ENCODE results near the gene CAPN5.

DNA sequence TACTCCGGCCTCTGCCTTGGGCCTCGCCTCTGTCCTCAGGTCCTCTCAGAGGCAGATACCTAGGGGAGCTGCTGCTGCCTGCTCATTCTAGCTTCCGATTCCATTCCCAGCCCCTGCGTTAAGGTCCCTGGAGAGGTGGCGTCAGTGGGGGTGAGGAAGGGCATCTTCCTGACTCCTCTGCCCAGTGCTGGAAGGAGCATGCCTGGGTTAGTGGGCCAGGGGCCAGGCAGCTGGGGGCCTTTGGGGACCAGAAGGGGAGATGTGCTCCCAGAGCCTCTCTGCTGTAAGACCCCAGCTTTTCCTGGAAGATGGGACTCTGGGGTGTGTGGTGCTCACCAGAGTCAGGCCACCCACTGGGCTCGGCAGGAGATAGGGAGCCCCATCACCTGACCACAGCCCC, 57.7 kb downstream of the CAPN5 start:
- TF ChIP-seq, protein P1, sequence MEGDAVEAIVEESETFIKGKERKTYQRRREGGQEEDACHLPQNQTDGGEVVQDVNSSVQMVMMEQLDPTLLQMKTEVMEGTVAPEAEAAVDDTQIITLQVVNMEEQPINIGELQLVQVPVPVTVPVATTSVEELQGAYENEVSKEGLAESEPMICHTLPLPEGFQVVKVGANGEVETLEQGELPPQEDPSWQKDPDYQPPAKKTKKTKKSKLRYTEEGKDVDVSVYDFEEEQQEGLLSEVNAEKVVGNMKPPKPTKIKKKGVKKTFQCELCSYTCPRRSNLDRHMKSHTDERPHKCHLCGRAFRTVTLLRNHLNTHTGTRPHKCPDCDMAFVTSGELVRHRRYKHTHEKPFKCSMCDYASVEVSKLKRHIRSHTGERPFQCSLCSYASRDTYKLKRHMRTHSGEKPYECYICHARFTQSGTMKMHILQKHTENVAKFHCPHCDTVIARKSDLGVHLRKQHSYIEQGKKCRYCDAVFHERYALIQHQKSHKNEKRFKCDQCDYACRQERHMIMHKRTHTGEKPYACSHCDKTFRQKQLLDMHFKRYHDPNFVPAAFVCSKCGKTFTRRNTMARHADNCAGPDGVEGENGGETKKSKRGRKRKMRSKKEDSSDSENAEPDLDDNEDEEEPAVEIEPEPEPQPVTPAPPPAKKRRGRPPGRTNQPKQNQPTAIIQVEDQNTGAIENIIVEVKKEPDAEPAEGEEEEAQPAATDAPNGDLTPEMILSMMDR (IDR thresholded peaks at IDR 0.05): no peak
- TF ChIP-seq POLR2A (IDR thresholded peaks at IDR 0.05) (no peak), EP300 (IDR thresholded peaks at IDR 0.05) (no peak)

Data from tibial nerve (tissue), 4 donors.